Activated naive CD4-positive, alpha-beta T cell treated with anti-CD3 and anti-CD28 coated beads, Interleukin-2, amount 50 U/mL, for 24 hours (primary cell): ENCODE results near the gene TAGLN.
A peak's percentile ranks its signal among the peaks of the same experiment; 100 is the strongest.
"Not testable (repeated sequence)": the region's sequence is repeated elsewhere in the genome, so short reads cannot be mapped to it uniquely, and the experiment has no call there.

ENCODE experiments used
- H3K27ac Mint-ChIP-seq: one replicate; pipeline ENCODE4 v1.8.0; 2021; ENCODE audit warnings: mild to moderate bottlenecking, mixed read lengths
- H3K27me3 Mint-ChIP-seq: one replicate; pipeline ENCODE4 v1.8.0; 2021; ENCODE audit warnings: mixed read lengths
- H3K36me3 Mint-ChIP-seq: one replicate; pipeline ENCODE4 v1.8.0; 2021; ENCODE audit warnings: mixed read lengths
- H3K4me1 Mint-ChIP-seq: one replicate; pipeline ENCODE4 v1.8.0; 2021; ENCODE audit warnings: mixed read lengths
- H3K4me3 Mint-ChIP-seq: one replicate; pipeline ENCODE4 v1.8.0; 2021; ENCODE audit warnings: mild to moderate bottlenecking, mixed read lengths
- H3K9me3 Mint-ChIP-seq: one replicate; pipeline ENCODE4 v1.8.0; 2021; ENCODE audit warnings: mixed read lengths

Gene TAGLN

GRCh38 chr11:117199916-117200812, 994 bp downstream of the TAGLN start:
- H3K4me3 Mint-ChIP-seq, result no peak overlapping the region
- H3K4me1 Mint-ChIP-seq, result peaks cover 5% of the 10 kb centered on the region
- no peaks in the 10 kb centered on the region for H3K9me3 Mint-ChIP-seq
- H3K27me3 Mint-ChIP-seq, result no peaks in the 10 kb centered on the region
- H3K27ac Mint-ChIP-seq, result no peak overlapping the region
- peaks cover 6% of the 10 kb centered on the region for H3K36me3 Mint-ChIP-seq

- H3K9me3 Mint-ChIP-seq, result no peaks in the 10 kb centered on the region
- no peak overlapping the region for H3K27ac Mint-ChIP-seq
- peaks cover 4% of the 10 kb centered on the region for H3K36me3 Mint-ChIP-seq
- H3K4me3 Mint-ChIP-seq, result no peak overlapping the region
- peaks cover 5% of the 10 kb centered on the region for H3K4me1 Mint-ChIP-seq
- no peaks in the 10 kb centered on the region for H3K27me3 Mint-ChIP-seq
These were observed 1.9 kb downstream of the TAGLN start for GRCh38 chr11:117200813-117201657.

GRCh38 chr11:117201658-117202305, 2.6 kb downstream of the TAGLN start:
- no peak overlapping the region for H3K4me3 Mint-ChIP-seq
- no peak overlapping the region for H3K27ac Mint-ChIP-seq
- no peaks in the 10 kb centered on the region for H3K27me3 Mint-ChIP-seq
- H3K36me3 Mint-ChIP-seq, result peaks cover 4% of the 10 kb centered on the region
- H3K4me1 Mint-ChIP-seq, result peaks cover 5% of the 10 kb centered on the region
- H3K9me3 Mint-ChIP-seq, result no peaks in the 10 kb centered on the region

- no peaks in the 10 kb centered on the region for H3K9me3 Mint-ChIP-seq
- H3K27ac Mint-ChIP-seq, result no peak overlapping the region
- peaks cover 4% of the 10 kb centered on the region for H3K36me3 Mint-ChIP-seq
- peaks cover 5% of the 10 kb centered on the region for H3K4me1 Mint-ChIP-seq
- no peak overlapping the region for H3K4me3 Mint-ChIP-seq
- no peaks in the 10 kb centered on the region for H3K27me3 Mint-ChIP-seq
These were observed 3.4 kb downstream of the TAGLN start for GRCh38 chr11:117202386-117203068.

- peaks cover 5% of the 10 kb centered on the region for H3K4me1 Mint-ChIP-seq
- H3K27me3 Mint-ChIP-seq, result no peaks in the 10 kb centered on the region
- H3K27ac Mint-ChIP-seq, result peak overlapping the region; percentile 52
- peaks cover 4% of the 10 kb centered on the region for H3K36me3 Mint-ChIP-seq
- H3K4me3 Mint-ChIP-seq, result no peak overlapping the region
- H3K9me3 Mint-ChIP-seq, result no peaks in the 10 kb centered on the region
These were observed 3.9 kb downstream of the TAGLN start for GRCh38 chr11:117203069-117203407.

- H3K36me3 Mint-ChIP-seq, result peaks cover 4% of the 10 kb centered on the region
- no peak overlapping the region for H3K27ac Mint-ChIP-seq
- H3K27me3 Mint-ChIP-seq, result no peaks in the 10 kb centered on the region
- H3K4me1 Mint-ChIP-seq, result no peaks in the 10 kb centered on the region
- no peaks in the 10 kb centered on the region for H3K9me3 Mint-ChIP-seq
- H3K4me3 Mint-ChIP-seq, result no peak overlapping the region
These were observed 5.3 kb downstream of the TAGLN start for GRCh38 chr11:117204283-117205080.

- peaks cover 7% of the 10 kb centered on the region for H3K36me3 Mint-ChIP-seq
- H3K4me3 Mint-ChIP-seq, result no peak overlapping the region
- no peaks in the 10 kb centered on the region for H3K4me1 Mint-ChIP-seq
- no peaks in the 10 kb centered on the region for H3K9me3 Mint-ChIP-seq
- H3K27me3 Mint-ChIP-seq, result no peaks in the 10 kb centered on the region
- peak overlapping the region; percentile 46 for H3K27ac Mint-ChIP-seq
These were observed 6.1 kb downstream of the TAGLN start for GRCh38 chr11:117205211-117205818.

GRCh38 chr11:117206111-117206510, 6.9 kb downstream of the TAGLN start:
- H3K27me3 Mint-ChIP-seq, H3K4me1 Mint-ChIP-seq, H3K9me3 Mint-ChIP-seq, H3K4me3 Mint-ChIP-seq, H3K36me3 Mint-ChIP-seq: not testable (repeated sequence)
- peak overlapping the region; percentile 76 for H3K27ac Mint-ChIP-seq

GRCh38 chr11:117206859-117207258, 7.7 kb downstream of the TAGLN start:
- not testable (repeated sequence) for H3K27ac Mint-ChIP-seq, H3K4me1 Mint-ChIP-seq, H3K4me3 Mint-ChIP-seq, H3K27me3 Mint-ChIP-seq, H3K9me3 Mint-ChIP-seq
- H3K36me3 Mint-ChIP-seq, result peaks cover 12% of the 10 kb centered on the region

- H3K36me3 Mint-ChIP-seq, result peaks cover 12% of the 10 kb centered on the region
- not testable (repeated sequence) for H3K27me3 Mint-ChIP-seq, H3K4me3 Mint-ChIP-seq, H3K27ac Mint-ChIP-seq, H3K4me1 Mint-ChIP-seq, H3K9me3 Mint-ChIP-seq
These were observed 8.3 kb downstream of the TAGLN start for GRCh38 chr11:117207481-117207880.

- peaks cover 18% of the 10 kb centered on the region for H3K36me3 Mint-ChIP-seq
- H3K4me3 Mint-ChIP-seq, H3K4me1 Mint-ChIP-seq, H3K27me3 Mint-ChIP-seq, H3K9me3 Mint-ChIP-seq, H3K27ac Mint-ChIP-seq: not testable (repeated sequence)
These were observed 9.5 kb downstream of the TAGLN start for GRCh38 chr11:117208710-117209109.

GRCh38 chr11:117209351-117210125, 10.4 kb downstream of the TAGLN start:
- H3K27ac Mint-ChIP-seq, H3K9me3 Mint-ChIP-seq, H3K4me1 Mint-ChIP-seq, H3K4me3 Mint-ChIP-seq, H3K27me3 Mint-ChIP-seq: not testable (repeated sequence)
- H3K36me3 Mint-ChIP-seq, result peaks cover 17% of the 10 kb centered on the region

- no peaks in the 10 kb centered on the region for H3K9me3 Mint-ChIP-seq
- no peaks in the 10 kb centered on the region for H3K4me1 Mint-ChIP-seq
- H3K27me3 Mint-ChIP-seq, result no peaks in the 10 kb centered on the region
- no peak overlapping the region for H3K27ac Mint-ChIP-seq
- no peak overlapping the region for H3K4me3 Mint-ChIP-seq
- peaks cover 15% of the 10 kb centered on the region for H3K36me3 Mint-ChIP-seq
These were observed 11.4 kb downstream of the TAGLN start for GRCh38 chr11:117210620-117211019.
